Stomach (tissue), 9 donors: Measurements from ENCODE around the gene SKP1. TPM values are rescaled to one million over a fixed set of nuclear protein-coding genes. Genes with fewer than 3 reads are reported as not detected.

ENCODE experiments used
- DNase-seq, 2 donors: peaks; one replicate each; pipeline versions ENCODE4 v3.0.0 to v3.0.0-alpha.2; 2013 to 2019
- H3K27ac ChIP-seq, 5 donors: fragments of 200-600 bp in 4 of 5; sonication (generic) in 4 of 5; one replicate each; pipeline ENCODE4 v1.5.1; 2013 to 2019; ENCODE audit warnings: mild to moderate bottlenecking in 1 of 5, moderate library complexity in 1 of 5
- H3K27me3 ChIP-seq, 3 donors: fragments of 200-600 bp; sonication (generic); one replicate each; pipeline ENCODE4 v1.5.1; 2017 to 2019; ENCODE audit warnings: mixed run types in 1 of 3
- H3K36me3 ChIP-seq, 4 donors: fragments of 200-600 bp; sonication (generic); 1 replicate in 3 of 4; 2 replicates in 1 of 4; pipeline ENCODE4 v1.5.1; 2016 to 2019
- H3K4me1 ChIP-seq, 4 donors: fragments of 200-600 bp; sonication (generic); one replicate each; pipeline ENCODE4 v1.5.1; 2016 to 2019
- H3K4me3 ChIP-seq, 4 donors: fragments of 200-600 bp; sonication (generic) in 3 of 4; one replicate each; pipeline ENCODE4 v1.5.1; 2016 to 2019; ENCODE audit warnings: mild to moderate bottlenecking in 1 of 4
- H3K9me3 ChIP-seq, 4 donors: fragments of 200-600 bp; sonication (generic); one replicate each; pipeline ENCODE4 v1.5.1; 2016 to 2019
- CTCF ChIP-seq, 7 experiments: fragments of 450-650 bp in 4 of 7; fragments of 200-600 bp in 3 of 7; sonication (generic) in 3 of 7; IDR thresholded peaks; one replicate each; pipeline ENCODE4 v1.5.1; 2016 to 2019; ENCODE audit warnings: antibody characterized with exemption in 7 of 7, control low read depth in 2 of 7, mild to moderate bottlenecking in 1 of 7
- EP300 ChIP-seq: sonication (generic); formaldehyde crosslinking; IDR thresholded peaks from one replicate; pipeline ENCODE4 v1.6.1; 2017; ENCODE audit warnings: antibody characterized with exemption
- POLR2A ChIP-seq, 4 donors: fragments of 450-650 bp; IDR thresholded peaks; one replicate each; pipeline ENCODE4 v1.6.1; 2016; ENCODE audit warnings: antibody characterized with exemption in 4 of 4, control low read depth in 2 of 4, mild to moderate bottlenecking in 1 of 4, moderate library complexity in 1 of 4
- POLR2AphosphoS5 ChIP-seq, 3 donors: sonication (generic); formaldehyde crosslinking; IDR thresholded peaks; one replicate each; pipeline ENCODE4 v1.6.1; 2016; ENCODE audit warnings: antibody characterized with exemption in 3 of 3
- WGBS, 5 donors: extraction: QIAGEN DNeasy Blood & Tissue Kit in 3 of 5; methylation state at CpG; one replicate each; pipeline versions ENCODE4 v1.1.5 to v1.1.7; 2013 to 2018; 5-methylcytosine and 5-hydroxymethylcytosine counted together
- intact Hi-C: fragments of 100-400 bp; cut with DNase I; formaldehyde crosslinking; loops from one replicate; pipeline ENCODE4 v1.15.1; 2023; ENCODE audit warnings: low total_unique reads
- polyA plus RNA-seq, 3 donors: library from polyadenylated mRNA; stranded (reverse); fragments of 200-250 nt; gene quantifications; one replicate each; pipeline ENCODE4 v1.2.3, GENCODE V29; 2013
- small RNA-seq, 4 donors: library from RNA; depleted of rRNA; stranded (forward); fragments of <200 nt; gene quantifications; one replicate each; pipeline ENCODE3, GENCODE V24; 2016
- total RNA-seq, 5 donors: library from RNA; depleted of rRNA; stranded (reverse); fragments of >200 nt; gene quantifications; one replicate each; pipeline versions ENCODE4 v1.1.0 to v1.2.3, GENCODE V29; 2014 to 2016
- donor health status: healthy with polysubstance abuse.
- donor health status: Bipolar disorder and iron deficiency.
- donor health status: healthy.

SKP1 gene
- total and polyA plus RNA-seq, 8 donors, result 18.1 to 590 (median 162) TPM

GRCh38 chr5:134100283-134101091, 76.3 kb downstream of the SKP1 start:
- Histone ChIP-seq H3K4me1 (peaks cover 0 to 33% (median 19%) of the 10 kb centered on the region in 4 donors), H3K36me3 (no peaks in the 10 kb centered on the region), H3K27ac (peak overlapping the region in 3 of 5 donors; percentile 29 to 32 (median 30)), H3K9me3 (no peaks in the 10 kb centered on the region), H3K4me3 (no peak overlapping the region), H3K27me3 (no peaks in the 10 kb centered on the region)
- 50 to 76% (median 67%) methylated on average over 10 of the region's 10 CpGs for WGBS, 5 donors
- intact Hi-C loops, result loop anchor here (5.0 kb wide), 1 partner anchor 37 kb away; no protein-coding TSS in a partner anchor
- DNase-seq, result peak; percentile 37 to 67
- TF ChIP-seq POLR2A (IDR thresholded peaks at IDR 0.05) (no peak), POLR2AphosphoS5 (IDR thresholded peaks at IDR 0.05) (no peak), CTCF (IDR thresholded peaks at IDR 0.05) (no peak), EP300 (no peak)

- Histone ChIP-seq H3K27ac (peak overlapping the region in 2 of 5 donors; percentile 23 to 29), H3K4me3 (no peak overlapping the region), H3K36me3 (no peaks in the 10 kb centered on the region), H3K9me3 (no peaks in the 10 kb centered on the region), H3K4me1 (peaks cover 0 to 35% (median 19%) of the 10 kb centered on the region in 4 donors), H3K27me3 (no peaks in the 10 kb centered on the region)
- intact Hi-C loops, result loop anchor here (5.0 kb wide), 1 partner anchor 37 kb away; no protein-coding TSS in a partner anchor
- TF ChIP-seq POLR2AphosphoS5 (IDR thresholded peaks at IDR 0.05) (no peak), POLR2A (IDR thresholded peaks at IDR 0.05) (no peak), CTCF (IDR thresholded peaks at IDR 0.05) (no peak), EP300 (no peak)
- DNase-seq, result no peak
- 88 to 97% (median 95%) methylated on average over 2 of the region's 2 CpGs for WGBS, 5 donors
Observed at GRCh38 chr5:134099939-134100282, 76.8 kb downstream of the SKP1 start.

- no peak overlapping the region for H3K4me3 ChIP-seq
- H3K27ac ChIP-seq, result peak overlapping the region in 1 of 5 donors; percentile 23
- DNase-seq, result peak in 1 of 2 donors; percentile 34
- peaks cover 0 to 40% (median 22%) of the 10 kb centered on the region in 4 donors for H3K4me1 ChIP-seq
- H3K36me3 ChIP-seq, result no peaks in the 10 kb centered on the region
- WGBS, 5 donors, result 65 to 80% (median 75%) methylated on average over 11 of the region's 11 CpGs
- TF ChIP-seq POLR2AphosphoS5 (IDR thresholded peaks at IDR 0.05) (no peak), CTCF (IDR thresholded peaks at IDR 0.05) (no peak), EP300 (no peak), POLR2A (IDR thresholded peaks at IDR 0.05) (no peak)
- H3K27me3 ChIP-seq, result no peaks in the 10 kb centered on the region
- H3K9me3 ChIP-seq, result no peaks in the 10 kb centered on the region
- intact Hi-C loops, result no loop called here
Observed at GRCh38 chr5:134099288-134099872, 77.4 kb downstream of the SKP1 start.

Small RNA genes within 50 kb of the gene (small RNA-seq; reads per million reads assigned to genes)
- 0 reads per million in 4 donors for gene MIR3661

Other genes starting within 250 kb of the SKP1 start
- 10 to 100 TPM in 4 of 5 donors, 1 to 10 TPM in 1; 2.9 to 77.8 (median 31.2) TPM for gene C5orf15, start 208.3 kb downstream of the SKP1 start, total RNA-seq
- gene C5orf15, start 208.3 kb downstream of the SKP1 start, polyA plus RNA-seq, result 10 to 100 TPM; 16.9 to 18.2 (median 17.7) TPM
- 100 to 1,000 TPM in 3 of 5 donors, 10 to 100 TPM in 2; 55.8 to 307 (median 125) TPM for gene VDAC1, start 172.0 kb downstream of the SKP1 start, total RNA-seq
- 100 to 1,000 TPM; 134 to 267 (median 183) TPM for gene VDAC1, start 172.0 kb downstream of the SKP1 start, polyA plus RNA-seq
- gene TCF7, start 62.3 kb downstream of the SKP1 start, total RNA-seq, result 10 to 100 TPM in 1 of 5 donors, 1 to 10 TPM in 3, not detected in 1; 4.6 to 13.3 (median 7.6) TPM
- gene TCF7, start 62.3 kb downstream of the SKP1 start, polyA plus RNA-seq, result 1 to 10 TPM; 3.7 to 8.0 (median 5.0) TPM
- 100 to 1,000 TPM in 1 of 5 donors, 10 to 100 TPM in 4; 46.7 to 108 (median 76.5) TPM for gene PPP2CA, start 49.1 kb upstream of the SKP1 start, total RNA-seq
- 10 to 100 TPM; 29.4 to 50.1 (median 33.7) TPM for gene PPP2CA, start 49.1 kb upstream of the SKP1 start, polyA plus RNA-seq
- gene CDKL3, start 190.2 kb upstream of the SKP1 start, total RNA-seq, result 1 to 10 TPM in 2 of 5 donors, not detected in 3; 6.8 to 8.2 TPM
- gene CDKL3, start 190.2 kb upstream of the SKP1 start, polyA plus RNA-seq, result 1 to 10 TPM; 1.4 to 1.7 (median 1.6) TPM
- gene UBE2B, start 194.6 kb upstream of the SKP1 start, total RNA-seq, result 100 to 1,000 TPM in 1 of 5 donors, 10 to 100 TPM in 4; 22.3 to 150 (median 42.0) TPM
- gene UBE2B, start 194.6 kb upstream of the SKP1 start, polyA plus RNA-seq, result 100 to 1,000 TPM in 1 of 3 donors, 10 to 100 TPM in 2; 77.2 to 126 (median 80.0) TPM
- 10 to 100 TPM in 3 of 5 donors, 1 to 10 TPM in 2; 2.0 to 44.3 (median 22.2) TPM for gene CDKN2AIPNL, start 234.9 kb upstream of the SKP1 start, total RNA-seq
- gene CDKN2AIPNL, start 234.9 kb upstream of the SKP1 start, polyA plus RNA-seq, result 10 to 100 TPM; 32.1 to 49.7 (median 40.9) TPM